WTC11 (cell line): Measurements from ENCODE around the gene ENTPD8. TPM values are rescaled to one million over a fixed set of nuclear protein-coding genes. Genes with fewer than 3 reads are reported as not detected.

Source experiments
- ATAC-seq: fragments of 200-7000 bp; cut with Tn5 transposase; 2 replicates; pipeline ENCODE4 v1.10.0; 2021; ENCODE audit warnings: mild to moderate bottlenecking, moderate library complexity
- CTCF ChIA-PET: fragments of 300-600 bp; sonication (Branson Sonifier 250); formaldehyde crosslinking; loops from one replicate; lab custom pipeline; 2021; ENCODE audit warnings: antibody characterized with exemption; lab: Charles Lee
- POLR2A ChIA-PET: fragments of 350-600 bp; sonication (Branson Sonifier 250); formaldehyde crosslinking; loops from one replicate; lab custom pipeline; 2021; ENCODE audit warnings: antibody characterized with exemption; lab: Charles Lee
- DNase-seq: peaks from one replicate; pipeline ENCODE4 v3.0.0; 2021; ENCODE audit warnings: low spot score
- H3K27ac Mint-ChIP-seq: 2 replicates; pipeline ENCODE4 v1.8.0; 2021; ENCODE audit warnings: mixed read lengths
- H3K27me3 Mint-ChIP-seq: 2 replicates; pipeline ENCODE4 v1.8.0; 2021; ENCODE audit warnings: low read depth, mild to moderate bottlenecking, moderate library complexity, mixed read lengths
- H3K36me3 Mint-ChIP-seq: 2 replicates; pipeline ENCODE4 v1.8.0; 2021; ENCODE audit warnings: mixed read lengths
- H3K4me1 Mint-ChIP-seq: 2 replicates; pipeline ENCODE4 v1.8.0; 2022; ENCODE audit warnings: mixed read lengths
- H3K4me3 Mint-ChIP-seq: 2 replicates; pipeline ENCODE4 v1.8.0; 2021; ENCODE audit warnings: mild to moderate bottlenecking, moderate library complexity, mixed read lengths
- H3K9me3 Mint-ChIP-seq: 2 replicates; pipeline ENCODE4 v1.8.0; 2021; ENCODE audit warnings: mixed read lengths
- CBFB ChIP-seq: sonication (generic); formaldehyde crosslinking; IDR thresholded peaks from 2 replicates; pipeline ENCODE4 v1.8.1; 2022; ENCODE audit warnings: mild to moderate bottlenecking, low read depth, missing genetic modification reagents
- CREB1 ChIP-seq: sonication (generic); formaldehyde crosslinking; IDR thresholded peaks from 2 replicates; pipeline ENCODE4 v1.8.0; 2023; ENCODE audit warnings: mild to moderate bottlenecking, missing genetic modification reagents
- GABPB1 ChIP-seq: sonication (generic); formaldehyde crosslinking; IDR thresholded peaks from 2 replicates; pipeline ENCODE4 v1.8.1; 2023; ENCODE audit warnings: mild to moderate bottlenecking, missing genetic modification reagents
- IRF2 ChIP-seq: sonication (generic); formaldehyde crosslinking; IDR thresholded peaks from 2 replicates; pipeline ENCODE4 v1.8.0; 2022; ENCODE audit warnings: low read depth, missing genetic modification reagents, borderline replicate concordance
- MXD4 ChIP-seq: fragments of 250-450 bp; sonication (Bioruptor Pico); IDR thresholded peaks from 2 replicates; pipeline ENCODE4 v1.8.0; 2021; ENCODE audit warnings: mild to moderate bottlenecking, moderate library complexity, borderline replicate concordance
- NFE2L1 ChIP-seq: sonication (generic); formaldehyde crosslinking; IDR thresholded peaks from 2 replicates; pipeline ENCODE4 v1.8.1; 2023; ENCODE audit warnings: missing genetic modification reagents
- SP1 ChIP-seq: sonication (generic); formaldehyde crosslinking; conservative IDR thresholded peaks from 2 replicates; pipeline ENCODE4 v1.8.1; 2022; ENCODE audit warnings: missing genetic modification reagents
- ZBTB21 ChIP-seq: sonication (generic); formaldehyde crosslinking; IDR thresholded peaks from 2 replicates; pipeline ENCODE4 v1.8.1; 2023; ENCODE audit warnings: mild to moderate bottlenecking, missing genetic modification reagents, borderline replicate concordance
- ZNF138 ChIP-seq: sonication (generic); formaldehyde crosslinking; conservative IDR thresholded peaks from 2 replicates; pipeline ENCODE4 v1.8.1; 2022; ENCODE audit warnings: mild to moderate bottlenecking, moderate library complexity, missing genetic modification reagents
- ZNF232 ChIP-seq: sonication (generic); formaldehyde crosslinking; IDR thresholded peaks from 2 replicates; pipeline ENCODE4 v1.8.0; 2022; ENCODE audit warnings: mild to moderate bottlenecking, missing genetic modification reagents
- ZNF396 ChIP-seq: fragments of 250-450 bp; sonication (Bioruptor Pico); IDR thresholded peaks from 2 replicates; pipeline ENCODE4 v1.8.0; 2021; ENCODE audit warnings: mild to moderate bottlenecking, moderate library complexity, borderline replicate concordance
- ZNF671 ChIP-seq: fragments of 250-450 bp; sonication (Bioruptor Pico); IDR thresholded peaks from 2 replicates; pipeline ENCODE4 v1.8.0; 2021; ENCODE audit warnings: mild to moderate bottlenecking
- total RNA-seq: library from RNA; stranded (reverse); gene quantifications from 3 replicates; pipeline ENCODE4 v1.2.3, GENCODE V29; 2021
- TF ChIP-seq, protein P1 (sequence below): sonication (generic); formaldehyde crosslinking; IDR thresholded peaks from 2 replicates; pipeline ENCODE4 v1.8.1; 2023; ENCODE audit warnings: mild to moderate bottlenecking, missing genetic modification reagents, moderate library complexity
- TF ChIP-seq, protein P2 (sequence below): fragments of 250-450 bp; sonication (Bioruptor Pico); IDR thresholded peaks from 2 replicates; pipeline ENCODE4 v2.1.2; 2022; ENCODE audit warnings: mild to moderate bottlenecking, moderate library complexity
- TF ChIP-seq, protein P3 (sequence below): fragments of 250-450 bp; sonication (Bioruptor Pico); IDR thresholded peaks from 2 replicates; pipeline ENCODE4 v1.8.0; 2021; ENCODE audit warnings: mild to moderate bottlenecking
- TF ChIP-seq, protein P4 (sequence below): sonication (generic); formaldehyde crosslinking; IDR thresholded peaks from 2 replicates; pipeline ENCODE4 v1.8.1; 2022; ENCODE audit warnings: low read depth, mild to moderate bottlenecking, moderate library complexity, missing genetic modification reagents, borderline replicate concordance
- TF ChIP-seq, protein P5 (sequence below): sonication (generic); formaldehyde crosslinking; IDR thresholded peaks from 2 replicates; pipeline ENCODE4 v1.8.1; 2022; ENCODE audit warnings: mild to moderate bottlenecking, missing genetic modification reagents, moderate library complexity, borderline replicate concordance
- TF ChIP-seq, protein P6 (sequence below): sonication (generic); formaldehyde crosslinking; IDR thresholded peaks from 2 replicates; pipeline ENCODE4 v1.8.1; 2023; ENCODE audit warnings: mild to moderate bottlenecking, missing genetic modification reagents, moderate library complexity

Gene ENTPD8
- total RNA-seq, 1 experiment from 2014 or later = 2.3 TPM

DNA sequence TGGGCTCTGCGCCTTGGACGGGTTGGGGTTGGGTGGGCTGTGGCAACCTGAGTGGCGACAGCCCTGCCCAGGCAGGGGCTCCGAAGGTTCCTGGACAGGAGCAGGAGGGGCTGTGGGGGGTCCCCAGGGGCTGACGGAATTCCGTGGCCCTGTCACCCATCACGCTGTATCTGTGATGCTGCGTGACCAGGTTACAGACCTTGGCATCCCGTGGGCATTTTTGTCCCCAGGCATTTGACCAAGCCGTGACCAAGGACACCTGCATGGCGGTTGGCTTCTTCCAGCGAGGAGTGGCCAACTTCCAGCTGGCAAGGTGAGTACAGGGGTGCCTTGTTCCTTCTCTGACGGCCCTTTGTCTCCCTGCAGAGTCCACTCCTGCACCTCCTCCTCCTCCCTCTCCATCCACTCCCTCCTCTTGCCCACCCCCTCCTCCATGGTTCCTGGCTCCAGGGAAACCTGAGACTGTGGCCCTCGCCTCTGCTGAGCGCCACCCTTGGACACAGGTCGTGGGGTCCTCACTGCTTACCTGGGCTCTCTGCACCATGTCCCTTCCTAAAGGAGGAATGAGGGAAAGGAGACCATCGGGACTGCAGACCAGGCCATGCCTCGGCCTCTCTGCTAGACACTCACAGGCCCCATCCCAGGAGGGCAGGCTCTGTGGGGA, 15.0 kb downstream of the ENTPD8 start:
- no peak for DNase-seq
- Mint-ChIP-seq H3K27me3 (no peaks in the 10 kb centered on the region; the same call in 1 of the 2 replicates), H3K36me3 (no peaks in the 10 kb centered on the region), H3K9me3 (no peaks in the 10 kb centered on the region), H3K4me1 (peaks cover 7% of the 10 kb centered on the region), H3K27ac (no peak overlapping the region), H3K4me3 (no peak overlapping the region)
- no peak for ATAC-seq
- ChIA-PET CTCF (interaction anchor here (0.9 kb wide), 1 partner anchor 139 kb away, joined by 3 read pairs; no protein-coding TSS in a partner anchor), POLR2A (no interaction called here)
- no peak for TF ChIP-seq SP1 (CRISPR knock-in tag)
- TF ChIP-seq CREB1 (CRISPR knock-in tag) = no peak
- TF ChIP-seq ZNF671 = no peak
- no peak for TF ChIP-seq ZNF138 (CRISPR knock-in tag)
- TF ChIP-seq, protein P1, sequence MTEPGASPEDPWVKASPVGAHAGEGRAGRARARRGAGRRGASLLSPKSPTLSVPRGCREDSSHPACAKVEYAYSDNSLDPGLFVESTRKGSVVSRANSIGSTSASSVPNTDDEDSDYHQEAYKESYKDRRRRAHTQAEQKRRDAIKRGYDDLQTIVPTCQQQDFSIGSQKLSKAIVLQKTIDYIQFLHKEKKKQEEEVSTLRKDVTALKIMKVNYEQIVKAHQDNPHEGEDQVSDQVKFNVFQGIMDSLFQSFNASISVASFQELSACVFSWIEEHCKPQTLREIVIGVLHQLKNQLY (CRISPR knock-in tag) = no peak
- no peak for TF ChIP-seq GABPB1 (CRISPR knock-in tag)
- TF ChIP-seq ZNF396 (CRISPR knock-in tag) = no peak
- TF ChIP-seq, protein P2, sequence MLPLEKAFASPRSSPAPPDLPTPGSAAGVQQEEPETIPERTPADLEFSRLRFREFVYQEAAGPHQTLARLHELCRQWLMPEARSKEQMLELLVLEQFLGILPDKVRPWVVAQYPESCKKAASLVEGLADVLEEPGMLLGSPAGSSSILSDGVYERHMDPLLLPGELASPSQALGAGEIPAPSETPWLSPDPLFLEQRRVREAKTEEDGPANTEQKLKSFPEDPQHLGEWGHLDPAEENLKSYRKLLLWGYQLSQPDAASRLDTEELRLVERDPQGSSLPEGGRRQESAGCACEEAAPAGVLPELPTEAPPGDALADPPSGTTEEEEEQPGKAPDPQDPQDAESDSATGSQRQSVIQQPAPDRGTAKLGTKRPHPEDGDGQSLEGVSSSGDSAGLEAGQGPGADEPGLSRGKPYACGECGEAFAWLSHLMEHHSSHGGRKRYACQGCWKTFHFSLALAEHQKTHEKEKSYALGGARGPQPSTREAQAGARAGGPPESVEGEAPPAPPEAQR (CRISPR knock-in tag) = no peak
- TF ChIP-seq MXD4 (CRISPR knock-in tag) = no peak
- TF ChIP-seq, protein P3, sequence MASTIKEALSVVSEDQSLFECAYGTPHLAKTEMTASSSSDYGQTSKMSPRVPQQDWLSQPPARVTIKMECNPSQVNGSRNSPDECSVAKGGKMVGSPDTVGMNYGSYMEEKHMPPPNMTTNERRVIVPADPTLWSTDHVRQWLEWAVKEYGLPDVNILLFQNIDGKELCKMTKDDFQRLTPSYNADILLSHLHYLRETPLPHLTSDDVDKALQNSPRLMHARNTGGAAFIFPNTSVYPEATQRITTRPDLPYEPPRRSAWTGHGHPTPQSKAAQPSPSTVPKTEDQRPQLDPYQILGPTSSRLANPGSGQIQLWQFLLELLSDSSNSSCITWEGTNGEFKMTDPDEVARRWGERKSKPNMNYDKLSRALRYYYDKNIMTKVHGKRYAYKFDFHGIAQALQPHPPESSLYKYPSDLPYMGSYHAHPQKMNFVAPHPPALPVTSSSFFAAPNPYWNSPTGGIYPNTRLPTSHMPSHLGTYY (CRISPR knock-in tag) = no peak
- no peak for TF ChIP-seq IRF2 (CRISPR knock-in tag)
- no peak for TF ChIP-seq ZBTB21
- no peak for TF ChIP-seq ZNF232 (CRISPR knock-in tag)
- no peak for TF ChIP-seq NFE2L1 (CRISPR knock-in tag)
- TF ChIP-seq, protein P4, sequence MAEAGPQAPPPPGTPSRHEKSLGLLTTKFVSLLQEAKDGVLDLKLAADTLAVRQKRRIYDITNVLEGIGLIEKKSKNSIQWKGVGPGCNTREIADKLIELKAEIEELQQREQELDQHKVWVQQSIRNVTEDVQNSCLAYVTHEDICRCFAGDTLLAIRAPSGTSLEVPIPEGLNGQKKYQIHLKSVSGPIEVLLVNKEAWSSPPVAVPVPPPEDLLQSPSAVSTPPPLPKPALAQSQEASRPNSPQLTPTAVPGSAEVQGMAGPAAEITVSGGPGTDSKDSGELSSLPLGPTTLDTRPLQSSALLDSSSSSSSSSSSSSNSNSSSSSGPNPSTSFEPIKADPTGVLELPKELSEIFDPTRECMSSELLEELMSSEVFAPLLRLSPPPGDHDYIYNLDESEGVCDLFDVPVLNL (CRISPR knock-in tag) = no peak
- TF ChIP-seq, protein P5, sequence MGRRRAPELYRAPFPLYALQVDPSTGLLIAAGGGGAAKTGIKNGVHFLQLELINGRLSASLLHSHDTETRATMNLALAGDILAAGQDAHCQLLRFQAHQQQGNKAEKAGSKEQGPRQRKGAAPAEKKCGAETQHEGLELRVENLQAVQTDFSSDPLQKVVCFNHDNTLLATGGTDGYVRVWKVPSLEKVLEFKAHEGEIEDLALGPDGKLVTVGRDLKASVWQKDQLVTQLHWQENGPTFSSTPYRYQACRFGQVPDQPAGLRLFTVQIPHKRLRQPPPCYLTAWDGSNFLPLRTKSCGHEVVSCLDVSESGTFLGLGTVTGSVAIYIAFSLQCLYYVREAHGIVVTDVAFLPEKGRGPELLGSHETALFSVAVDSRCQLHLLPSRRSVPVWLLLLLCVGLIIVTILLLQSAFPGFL (CRISPR knock-in tag) = no peak
- TF ChIP-seq, protein P6, sequence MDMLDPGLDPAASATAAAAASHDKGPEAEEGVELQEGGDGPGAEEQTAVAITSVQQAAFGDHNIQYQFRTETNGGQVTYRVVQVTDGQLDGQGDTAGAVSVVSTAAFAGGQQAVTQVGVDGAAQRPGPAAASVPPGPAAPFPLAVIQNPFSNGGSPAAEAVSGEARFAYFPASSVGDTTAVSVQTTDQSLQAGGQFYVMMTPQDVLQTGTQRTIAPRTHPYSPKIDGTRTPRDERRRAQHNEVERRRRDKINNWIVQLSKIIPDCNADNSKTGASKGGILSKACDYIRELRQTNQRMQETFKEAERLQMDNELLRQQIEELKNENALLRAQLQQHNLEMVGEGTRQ (CRISPR knock-in tag) = no peak
- no peak for TF ChIP-seq CBFB
